GM18499 (cell line): ENCODE data around the gene PCAT7.

ENCODE experiments used
- ATAC-seq: cut with Tn5 transposase; IDR thresholded peaks from one replicate; pipeline ENCODE4 v1.9.1; 2021; ENCODE audit warnings: moderate number of reproducible peaks; ENCODE audit not compliant: insufficient read depth, unreplicated experiment

The PCAT7 gene

DNA sequence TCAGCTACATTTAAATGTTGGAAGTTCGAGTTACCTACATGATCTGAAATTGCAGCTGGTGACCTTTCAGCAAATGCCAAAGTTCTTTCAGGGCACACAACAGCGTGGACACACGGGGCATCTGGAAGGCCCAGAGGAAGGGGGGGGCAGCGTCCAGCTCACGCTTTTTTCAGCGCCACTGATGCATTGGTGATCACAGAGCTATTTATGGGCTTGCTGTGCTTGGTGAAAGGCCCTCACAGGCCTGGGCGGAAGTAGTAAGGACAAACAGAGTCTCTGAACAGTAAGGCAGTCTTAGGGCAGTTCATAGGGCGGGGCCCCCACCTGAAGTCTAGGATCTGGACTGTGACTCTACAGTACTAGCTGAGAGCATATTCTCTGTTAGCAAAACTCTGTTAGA lies 45.4 kb downstream of the PCAT7 start:
- no peak for ATAC-seq

DNA sequence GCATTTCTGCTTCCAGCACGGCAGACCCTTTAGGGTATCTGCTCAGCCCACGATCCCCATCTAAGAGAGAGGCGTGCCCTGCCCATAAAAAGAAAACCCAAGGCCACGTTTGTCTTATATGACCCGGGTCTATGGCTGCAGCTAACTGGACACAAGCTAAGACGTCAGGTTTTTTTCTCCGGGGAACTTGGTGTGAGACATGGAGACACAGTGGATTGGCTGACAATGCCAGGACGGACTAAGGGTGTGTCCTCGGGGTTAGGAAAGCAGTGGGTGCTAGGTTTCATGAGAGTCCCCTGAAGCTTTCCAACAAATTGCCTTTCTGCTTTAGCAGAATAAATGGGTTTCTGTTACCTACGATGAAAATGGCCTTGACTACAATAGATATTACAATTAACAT lies 45.8 kb downstream of the PCAT7 start:
- ATAC-seq = no peak

GRCh38 chr9:94602666-94603065 lies 47.8 kb downstream of the PCAT7 start:
- ATAC-seq = no peak

DNA sequence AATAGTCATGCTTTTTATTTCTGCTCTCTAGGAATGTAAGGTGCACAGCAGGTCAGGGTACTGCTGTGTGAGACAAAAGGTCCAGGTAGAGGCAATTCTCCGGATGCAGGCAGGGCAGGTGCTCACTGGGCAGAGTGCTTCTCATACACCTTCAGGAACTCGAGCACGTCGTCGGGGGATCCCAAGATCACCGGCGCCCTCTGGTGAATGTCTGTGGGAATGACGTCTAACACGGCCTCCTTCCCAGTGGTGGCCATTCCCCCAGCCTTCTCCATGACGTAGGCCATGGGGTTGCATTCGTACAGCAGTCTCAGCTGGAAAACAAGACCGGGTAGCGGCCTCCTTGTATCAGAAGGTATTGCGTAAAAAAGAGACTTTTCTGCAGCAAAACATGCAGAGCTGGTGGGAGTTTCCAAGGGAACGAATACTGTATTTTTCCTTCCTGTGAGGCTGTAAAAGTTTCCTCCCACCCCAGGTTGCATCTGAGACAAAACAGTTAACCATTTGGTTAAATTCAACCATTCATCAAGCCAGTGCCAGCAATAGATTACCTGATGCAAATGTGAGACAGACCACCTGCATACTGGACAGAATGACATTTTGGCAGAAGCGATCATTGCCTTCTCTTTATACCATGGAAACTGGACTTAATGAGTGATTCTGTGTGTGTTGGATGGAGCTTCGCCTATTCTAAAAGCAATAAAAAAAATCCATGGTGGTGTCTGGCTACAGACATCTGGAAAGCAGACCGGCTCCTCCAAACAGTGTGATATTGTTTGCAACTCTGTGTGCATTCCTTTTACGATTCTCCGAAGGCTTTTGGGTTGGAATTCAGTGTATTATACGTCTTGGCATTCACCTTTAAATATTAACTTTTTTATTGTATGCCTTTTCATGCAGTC lies 48.6 kb downstream of the PCAT7 start:
- ATAC-seq = no peak

DNA sequence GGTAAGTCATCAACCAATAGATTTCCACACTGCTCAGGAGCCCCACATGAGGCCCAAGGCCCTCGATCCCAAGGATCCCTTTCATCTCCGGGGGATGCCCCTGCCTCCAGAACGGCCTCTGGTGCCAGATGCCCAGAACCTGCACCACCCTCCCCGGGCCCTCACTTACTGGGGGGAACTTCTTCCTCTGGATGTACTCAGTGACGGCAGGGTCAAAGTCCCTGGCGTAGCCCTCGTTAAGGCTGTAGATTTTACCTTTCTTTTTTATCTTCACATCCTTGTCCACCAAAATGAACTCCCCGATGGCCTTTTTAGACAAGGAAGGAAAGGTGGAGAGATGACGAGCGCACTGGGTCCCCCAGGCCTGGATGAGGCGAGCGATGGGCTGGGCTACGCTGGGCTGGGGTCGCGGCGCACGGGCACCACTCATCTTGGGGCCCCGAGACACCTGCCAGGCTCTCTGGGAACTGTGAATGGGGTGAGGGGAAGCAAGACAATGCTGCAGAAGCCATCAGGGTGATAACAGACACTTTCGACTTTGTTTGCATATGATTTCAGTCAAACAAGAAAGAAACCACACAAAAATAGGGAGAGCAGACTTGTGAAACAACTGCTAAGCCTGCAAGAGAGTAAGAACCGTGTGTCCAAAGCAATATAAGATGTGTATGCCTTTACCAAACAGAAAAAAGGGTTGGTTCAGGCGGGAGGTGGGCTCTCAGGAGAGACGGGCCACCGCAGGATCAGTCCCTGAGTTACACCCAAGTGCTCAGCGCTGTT lies 52.0 kb downstream of the PCAT7 start:
- no peak for ATAC-seq

GRCh38 chr9:94607423-94607691 lies 52.5 kb downstream of the PCAT7 start:
- ATAC-seq = no peak

DNA sequence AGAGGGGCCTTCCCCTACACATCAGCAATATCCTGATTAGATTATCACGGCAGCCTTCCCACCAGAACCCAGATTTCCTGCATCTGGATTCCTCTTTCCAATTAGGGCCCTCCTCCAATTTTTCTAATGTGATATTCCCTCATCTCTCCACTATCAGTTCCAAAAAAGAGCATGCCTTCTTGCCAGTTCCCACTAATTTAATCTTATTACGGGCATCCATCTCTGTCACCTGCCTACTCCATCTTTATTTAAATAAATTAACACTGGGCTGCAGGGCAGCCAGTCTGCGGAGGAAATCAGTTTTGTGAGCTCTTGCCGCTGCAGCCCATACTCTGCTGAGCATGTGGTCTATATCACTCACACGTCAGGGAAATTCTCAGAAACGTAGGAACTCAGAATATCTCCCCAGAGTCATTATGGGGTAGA lies 55.3 kb downstream of the PCAT7 start:
- no peak for ATAC-seq

- ATAC-seq = no peak
Measured at GRCh38 chr9:94611638-94612068, 56.8 kb downstream of the PCAT7 start.

DNA sequence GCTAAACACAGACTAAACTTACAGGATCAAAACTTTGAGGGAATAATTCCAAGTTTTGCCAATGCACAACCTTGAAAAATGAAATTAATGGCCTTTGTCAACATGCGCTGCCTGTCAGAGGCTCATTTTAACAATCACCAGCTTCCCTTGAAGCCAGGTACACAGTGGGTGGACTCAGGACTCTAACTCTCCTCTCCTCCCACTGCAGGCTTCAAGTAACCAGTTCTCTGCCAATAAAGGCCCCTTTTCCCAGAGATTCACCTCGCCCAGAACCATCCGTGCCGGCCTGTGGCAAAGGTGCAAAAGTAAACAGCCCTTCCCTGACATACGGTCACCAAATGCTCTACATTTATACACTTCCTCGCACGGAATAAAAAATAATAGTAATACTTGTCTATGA lies 57.2 kb downstream of the PCAT7 start:
- ATAC-seq = no peak

DNA sequence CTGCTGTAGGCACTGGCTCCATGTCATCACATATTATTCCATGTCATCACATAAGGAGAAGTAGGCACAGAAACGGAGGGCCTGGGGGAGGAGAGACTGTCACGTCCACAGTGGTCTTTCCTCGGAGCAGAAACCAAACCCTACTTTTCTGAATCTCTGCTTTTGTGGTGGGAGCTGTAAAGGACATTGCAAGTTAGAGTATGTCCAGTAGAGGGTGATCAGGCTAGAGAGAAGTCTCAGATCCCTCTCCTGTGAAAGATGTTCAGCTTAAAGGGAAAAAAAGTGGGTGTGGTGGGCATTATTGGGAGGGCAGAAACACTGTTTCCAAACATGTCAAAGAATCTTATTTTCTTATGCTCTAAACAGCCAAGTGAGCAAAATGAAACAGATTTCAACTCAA lies 58.1 kb downstream of the PCAT7 start:
- ATAC-seq = no peak

DNA sequence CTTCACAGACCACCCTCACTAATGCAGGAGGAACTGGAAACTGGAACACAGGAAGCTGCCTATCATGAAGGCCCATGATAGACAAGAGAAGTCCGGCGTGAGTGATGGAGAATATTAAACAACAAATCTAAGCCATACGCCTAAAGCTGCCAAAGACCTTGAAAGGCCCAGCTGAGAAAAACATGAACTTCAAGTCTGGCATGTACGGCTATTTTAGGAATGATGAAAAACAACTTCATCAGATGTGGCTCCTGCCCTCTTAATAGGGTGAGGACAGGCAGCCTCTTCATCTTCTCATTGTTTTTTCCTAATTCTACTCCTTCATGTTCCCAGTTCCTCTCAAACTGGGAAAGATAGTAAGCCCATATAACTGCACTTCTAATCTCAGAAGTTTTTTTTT lies 64.1 kb downstream of the PCAT7 start:
- ATAC-seq = no peak
